H9 (cell line): ENCODE measurements around the gene CACFD1. TPM values are rescaled to one million over a fixed set of nuclear protein-coding genes. Genes with fewer than 3 reads are reported as not detected.

Source experiments
- DNase-seq: peaks from one replicate; pipeline ENCODE4 v3.0.0-alpha.2; 2017
- H2AFZ ChIP-seq: one replicate; pipeline ENCODE4 v1.6.1; 2013; ENCODE audit warnings: mild to moderate bottlenecking, low read length, control low read depth, moderate library complexity
- H2AK5ac ChIP-seq: 2 replicates; pipeline ENCODE4 v1.6.1; 2013; ENCODE audit warnings: low read length, control low read depth, mixed read lengths; ENCODE audit not compliant: insufficient read length
- H2BK120ac ChIP-seq: one replicate; pipeline ENCODE4 v1.6.1; 2013; ENCODE audit warnings: low read depth, mild to moderate bottlenecking, low read length, control low read depth, inconsistent platforms; ENCODE audit not compliant: poor library complexity, severe bottlenecking
- H2BK12ac ChIP-seq: 2 replicates; pipeline ENCODE4 v1.6.1; 2013; ENCODE audit warnings: low read length, control low read depth, mixed read lengths, low read depth; ENCODE audit not compliant: insufficient read length
- H2BK15ac ChIP-seq: 2 replicates; pipeline ENCODE4 v1.6.1; 2013; ENCODE audit warnings: low read depth, low read length, control low read depth
- H2BK20ac ChIP-seq: one replicate; pipeline ENCODE4 v1.6.1; 2013; ENCODE audit warnings: low read depth, mild to moderate bottlenecking, low read length, control low read depth, inconsistent platforms; ENCODE audit not compliant: poor library complexity, severe bottlenecking
- H2BK5ac ChIP-seq: 2 replicates; pipeline ENCODE4 v1.6.1; 2013; ENCODE audit warnings: low read length, control low read depth, mixed read lengths; ENCODE audit not compliant: insufficient read length
- H3K14ac ChIP-seq: 2 replicates; pipeline ENCODE4 v1.6.1; 2013; ENCODE audit warnings: low read length, control low read depth; ENCODE audit not compliant: insufficient read depth
- H3K18ac ChIP-seq: 2 replicates; pipeline ENCODE4 v1.6.1; 2013; ENCODE audit warnings: low read depth, mild to moderate bottlenecking, mixed read lengths, low read length, control low read depth; ENCODE audit not compliant: insufficient read length
- H3K23ac ChIP-seq: 2 replicates; pipeline ENCODE4 v1.6.1; 2013; ENCODE audit warnings: low read length, control low read depth, mixed read lengths, low read depth; ENCODE audit not compliant: insufficient read length
- H3K23me2 ChIP-seq: 2 replicates; pipeline ENCODE4 v1.6.1; 2013; ENCODE audit warnings: low read depth, mild to moderate bottlenecking, mixed read lengths, low read length, control low read depth; ENCODE audit not compliant: insufficient read length, poor library complexity, severe bottlenecking
- H3K27ac ChIP-seq: 2 replicates; pipeline ENCODE4 v1.5.1; 2013; ENCODE audit warnings: low read length, control low read depth, mixed read lengths, low read depth; ENCODE audit not compliant: insufficient read length
- H3K27me3 ChIP-seq: 2 replicates; pipeline ENCODE4 v1.6.1; 2013; ENCODE audit warnings: low read length, control low read depth, inconsistent platforms; ENCODE audit not compliant: insufficient read depth
- H3K4ac ChIP-seq: 2 replicates; pipeline ENCODE4 v1.6.1; 2013; ENCODE audit warnings: low read depth, mild to moderate bottlenecking, control low read depth, inconsistent platforms, low read length, moderate library complexity
- H3K4me1 ChIP-seq: 2 replicates; pipeline ENCODE4 v1.6.1; 2013; ENCODE audit warnings: low read length, control low read depth, inconsistent platforms; ENCODE audit not compliant: insufficient read depth
- H3K4me2 ChIP-seq: 2 replicates; pipeline ENCODE4 v1.6.1; 2013; ENCODE audit warnings: low read length, control low read depth, mixed read lengths; ENCODE audit not compliant: insufficient read length, insufficient read depth
- H3K56ac ChIP-seq: 2 replicates; pipeline ENCODE4 v1.6.1; 2013; ENCODE audit warnings: low read depth, mild to moderate bottlenecking, mixed read lengths, low read length, control low read depth; ENCODE audit not compliant: insufficient read length
- H3K79me1 ChIP-seq: 2 replicates; pipeline ENCODE4 v1.6.1; 2013; ENCODE audit warnings: low read depth, mild to moderate bottlenecking, moderate library complexity, low read length, control low read depth, inconsistent platforms; ENCODE audit not compliant: insufficient read depth, poor library complexity, severe bottlenecking
- H3K79me2 ChIP-seq: 2 replicates; pipeline ENCODE4 v1.6.1; 2013; ENCODE audit warnings: low read length, control low read depth, inconsistent platforms; ENCODE audit not compliant: insufficient read depth
- H3K9ac ChIP-seq: 2 replicates; pipeline ENCODE4 v1.6.1; 2013; ENCODE audit warnings: low read length, control low read depth, mixed read lengths; ENCODE audit not compliant: insufficient read length; ENCODE audit errors: extremely low read depth
- H3K9me3 ChIP-seq: one replicate; pipeline ENCODE4 v1.6.1; 2013; ENCODE audit warnings: low read depth, low read length, inconsistent platforms; ENCODE audit not compliant: control insufficient read depth
- H3T11ph ChIP-seq: one replicate; pipeline ENCODE4 v1.6.1; 2013; ENCODE audit warnings: mild to moderate bottlenecking, low read length, control low read depth, inconsistent platforms
- H4K20me1 ChIP-seq: one replicate; pipeline ENCODE4 v1.6.1; 2013; ENCODE audit not compliant: control insufficient read depth, insufficient read length, insufficient read depth
- H4K5ac ChIP-seq: 2 replicates; pipeline ENCODE4 v1.6.1; 2013; ENCODE audit warnings: low read depth, mild to moderate bottlenecking, mixed read lengths, low read length, control low read depth; ENCODE audit not compliant: insufficient read length
- H4K8ac ChIP-seq: replicated peaks from 2 replicates; pipeline ENCODE4 v1.6.1; 2013; ENCODE audit warnings: low read length, control low read depth, mixed read lengths, low read depth; ENCODE audit not compliant: insufficient read length
- H4K91ac ChIP-seq: 2 replicates; pipeline ENCODE4 v1.6.1; 2013; ENCODE audit warnings: low read depth, mild to moderate bottlenecking, moderate library complexity, mixed read lengths, low read length, control low read depth; ENCODE audit not compliant: insufficient read length
- H3K27ac Mint-ChIP-seq, 3 experiments: 2 replicates in 2 of 3; 3 replicates in 1 of 3; pipeline ENCODE4 v1.8.0; 2020 to 2021; ENCODE audit warnings: mixed read lengths in 3 of 3, mild to moderate bottlenecking in 1 of 3, moderate library complexity in 1 of 3
- H3K27me3 Mint-ChIP-seq: 2 replicates; pipeline ENCODE4 v1.8.0; 2021; ENCODE audit warnings: low read depth, mild to moderate bottlenecking, moderate library complexity, mixed read lengths
- H3K36me3 Mint-ChIP-seq, 3 experiments: 2 replicates in 2 of 3; 3 replicates in 1 of 3; pipeline ENCODE4 v1.8.0; 2020 to 2021; ENCODE audit warnings: low read depth in 3 of 3, mixed read lengths in 3 of 3; ENCODE audit not compliant: insufficient read depth in 1 of 3
- H3K4me1 Mint-ChIP-seq, 2 experiments: 2 replicates each; pipeline ENCODE4 v1.8.0; 2020; ENCODE audit warnings: mixed read lengths in 2 of 2
- H3K4me3 Mint-ChIP-seq, 2 experiments: 2 replicates in 1 of 2; 3 replicates in 1 of 2; pipeline ENCODE4 v1.8.0; 2020 to 2021; ENCODE audit warnings: mild to moderate bottlenecking in 2 of 2, mixed read lengths in 2 of 2, moderate library complexity in 1 of 2
- H3K9me3 Mint-ChIP-seq, 2 experiments: 2 replicates in 1 of 2; 3 replicates in 1 of 2; pipeline ENCODE4 v1.8.0; 2020; ENCODE audit warnings: mild to moderate bottlenecking in 2 of 2, mixed read lengths in 2 of 2, moderate library complexity in 1 of 2
- WGBS: extraction: QIAGEN DNeasy Blood & Tissue Kit; methylation state at CpG from one replicate; pipeline ENCODE4 v1.1.7; 2013; ENCODE audit warnings: missing lambda C conversion rate, low lambda C conversion rate, mixed read lengths; ENCODE audit not compliant: insufficient read length; ENCODE audit errors: extremely low coverage; 5-methylcytosine and 5-hydroxymethylcytosine counted together
- total RNA-seq: library from RNA; stranded (reverse); gene quantifications from 2 replicates; pipeline ENCODE4 v1.2.1, GENCODE V29; 2021
- TF ChIP-seq, protein P1 (sequence below): fragments of 200-600 bp; sonication (generic); conservative IDR thresholded peaks from 3 replicates; pipeline ENCODE4 v1.8.0; 2021; ENCODE audit warnings: antibody characterized with exemption, mild to moderate bottlenecking

Gene CACFD1
- total RNA-seq, 1 experiment from 2014 or later: 20.0 TPM

DNA sequence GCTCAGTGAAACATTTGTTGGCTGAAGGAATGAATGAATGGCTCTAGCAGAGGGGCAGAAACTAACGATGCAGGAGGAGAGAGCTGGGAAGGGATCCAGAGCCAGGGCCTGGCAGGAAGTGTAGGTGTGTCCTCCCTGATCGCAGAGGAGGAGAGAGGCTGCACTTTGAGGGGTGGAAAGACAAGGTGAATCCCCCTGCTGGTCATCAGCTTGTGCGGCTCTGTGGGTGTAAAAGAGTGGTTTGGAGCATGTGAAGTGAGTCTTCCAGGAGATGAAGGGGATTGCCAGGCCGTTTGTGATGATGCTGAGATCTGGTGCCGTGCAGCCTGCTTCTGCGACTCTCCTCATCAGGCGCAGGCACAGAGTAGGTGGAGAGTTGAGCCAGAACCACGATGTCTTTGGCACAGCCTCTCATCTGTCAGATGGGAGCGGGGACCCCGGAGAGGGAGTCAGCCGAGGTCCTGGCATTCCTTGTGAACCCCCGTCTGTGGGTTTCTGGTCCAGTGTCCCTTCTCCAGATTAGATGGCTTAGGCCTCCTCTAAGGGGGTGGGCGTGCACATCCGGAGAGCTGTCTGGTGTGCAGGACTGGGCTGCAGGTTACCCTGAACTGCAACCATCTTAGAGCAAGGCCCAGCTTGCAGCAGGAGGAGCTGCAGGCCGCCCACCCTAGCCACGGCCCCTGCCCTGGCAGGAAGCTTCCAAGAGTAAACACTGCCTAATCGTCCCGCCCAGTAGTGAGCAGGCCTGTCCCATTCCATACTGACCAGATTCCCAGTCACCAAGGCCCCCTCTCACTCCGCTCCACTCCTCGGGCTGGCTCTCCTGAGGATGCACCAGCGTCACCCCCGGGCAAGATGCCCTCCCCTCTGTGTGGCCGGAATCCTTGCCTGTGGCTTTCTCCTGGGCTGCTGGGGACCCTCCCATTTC lies 37.9 kb upstream of the CACFD1 start, which contains the start of gene ADAMTS13:
ADAMTS13 (plus strand) TSS at position 753 of the 928 bp plus-strand sequence; CDS start at position 830, 77 bp downstream.
- no CpG with 5 or more reads among the region's 23 CpGs for WGBS
- DNase-seq: peak; percentile 79
- no peak within 1 kb of the TSS for H3K23ac ChIP-seq
- H4K8ac ChIP-seq: no peak within 1 kb of the TSS
- no peak within 1 kb of the TSS for H2BK20ac ChIP-seq
- no peaks in the 10 kb centered on the region; the same call in 1 of the 2 replicates for H3K79me2 ChIP-seq
- H3K18ac ChIP-seq: no peak within 1 kb of the TSS
- H3K56ac ChIP-seq: no peak within 1 kb of the TSS
- H3K9ac ChIP-seq: no peak within 1 kb of the TSS
- peaks cover 2 to 3% of the 10 kb centered on the region in 2 experiments; a peak in 3 of 5 replicates for H3K9me3 Mint-ChIP-seq
- H2AK5ac ChIP-seq: no peak within 1 kb of the TSS
- peak within 1 kb of the TSS; percentile 45 to 84 (median 76); a peak in 5 of 7 replicates for H3K27ac Mint-ChIP-seq
- no peak within 1 kb of the TSS for H2BK15ac ChIP-seq
- H3K4me3 Mint-ChIP-seq: peak within 1 kb of the TSS; percentile 21 to 58; a peak in 2 of 5 replicates
- TF ChIP-seq, protein P1, sequence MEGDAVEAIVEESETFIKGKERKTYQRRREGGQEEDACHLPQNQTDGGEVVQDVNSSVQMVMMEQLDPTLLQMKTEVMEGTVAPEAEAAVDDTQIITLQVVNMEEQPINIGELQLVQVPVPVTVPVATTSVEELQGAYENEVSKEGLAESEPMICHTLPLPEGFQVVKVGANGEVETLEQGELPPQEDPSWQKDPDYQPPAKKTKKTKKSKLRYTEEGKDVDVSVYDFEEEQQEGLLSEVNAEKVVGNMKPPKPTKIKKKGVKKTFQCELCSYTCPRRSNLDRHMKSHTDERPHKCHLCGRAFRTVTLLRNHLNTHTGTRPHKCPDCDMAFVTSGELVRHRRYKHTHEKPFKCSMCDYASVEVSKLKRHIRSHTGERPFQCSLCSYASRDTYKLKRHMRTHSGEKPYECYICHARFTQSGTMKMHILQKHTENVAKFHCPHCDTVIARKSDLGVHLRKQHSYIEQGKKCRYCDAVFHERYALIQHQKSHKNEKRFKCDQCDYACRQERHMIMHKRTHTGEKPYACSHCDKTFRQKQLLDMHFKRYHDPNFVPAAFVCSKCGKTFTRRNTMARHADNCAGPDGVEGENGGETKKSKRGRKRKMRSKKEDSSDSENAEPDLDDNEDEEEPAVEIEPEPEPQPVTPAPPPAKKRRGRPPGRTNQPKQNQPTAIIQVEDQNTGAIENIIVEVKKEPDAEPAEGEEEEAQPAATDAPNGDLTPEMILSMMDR: peak; percentile 57
- no peak within 1 kb of the TSS for H3T11ph ChIP-seq
- no peak within 1 kb of the TSS for H2BK5ac ChIP-seq
- H3K9me3 ChIP-seq: no peaks in the 10 kb centered on the region
- H3K27me3 Mint-ChIP-seq: peaks cover under 1% of the 10 kb centered on the region; the same call in 1 of the 2 replicates
- no peak within 1 kb of the TSS for H2AFZ ChIP-seq
- H3K23me2 ChIP-seq: peaks cover 7% of the 10 kb centered on the region
- no peak within 1 kb of the TSS for H3K14ac ChIP-seq
- no peak within 1 kb of the TSS for H3K27ac ChIP-seq
- H2BK12ac ChIP-seq: no peak within 1 kb of the TSS
- H3K27me3 ChIP-seq: no peaks in the 10 kb centered on the region
- H4K20me1 ChIP-seq: no peaks in the 10 kb centered on the region
- no peak within 1 kb of the TSS for H3K4ac ChIP-seq
- H3K4me2 ChIP-seq: no peak within 1 kb of the TSS
- peaks cover 21 to 35% of the 10 kb centered on the region in 2 experiments for H3K4me1 Mint-ChIP-seq
- peaks cover 4 to 6% (median 4%) of the 10 kb centered on the region in 3 experiments; a peak in 4 of 7 replicates for H3K36me3 Mint-ChIP-seq
- H4K91ac ChIP-seq: no peak within 1 kb of the TSS
- no peaks in the 10 kb centered on the region for H3K4me1 ChIP-seq
- H2BK120ac ChIP-seq: no peak within 1 kb of the TSS
- no peak within 1 kb of the TSS for H4K5ac ChIP-seq
- H3K79me1 ChIP-seq: peaks cover 3% of the 10 kb centered on the region
